Mucosa of gallbladder (tissue), 1 donor: ENCODE measurements around the gene HS3ST4. TPM values are rescaled to one million over a fixed set of nuclear protein-coding genes. Genes with fewer than 3 reads are reported as not detected.
"Not testable (repeated sequence)": the region's sequence is repeated elsewhere in the genome, so short reads cannot be mapped to it uniquely, and the experiment has no call there.

ENCODE experiments used
- DNase-seq: peaks from one replicate; pipeline ENCODE4 v3.0.0-alpha.2; 2020; ENCODE audit warnings: low spot score
- total RNA-seq: library from RNA; stranded (reverse); gene quantifications from one replicate; pipeline ENCODE4 v1.2.1, GENCODE V29; 2021
- donor health status: DM: no; HTN: no; CAD: no.

Gene HS3ST4
- total RNA-seq, 1 donor from 2014 or later, result 0.12 TPM

DNA sequence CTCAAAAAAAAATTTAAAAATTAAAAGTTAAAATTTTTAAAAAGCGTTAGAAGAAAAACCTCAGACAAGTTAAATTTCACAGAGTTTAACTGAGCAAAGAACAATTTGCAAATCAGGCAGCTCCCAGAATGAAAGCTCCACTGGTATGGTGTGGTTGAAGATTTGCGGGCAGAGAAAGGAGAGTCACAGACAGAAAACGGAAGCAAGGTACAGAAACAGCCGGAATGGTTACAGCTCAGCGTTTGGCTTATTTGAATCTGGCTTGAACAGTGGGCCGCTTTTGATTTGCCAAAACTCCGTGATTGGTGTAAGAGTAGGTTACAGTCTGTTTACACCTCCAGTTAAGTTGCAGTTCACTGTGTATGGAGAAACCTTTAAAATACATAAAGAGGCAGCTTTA lies 297.1 kb downstream of the HS3ST4 start:
- DNase-seq, result no peak

DNA sequence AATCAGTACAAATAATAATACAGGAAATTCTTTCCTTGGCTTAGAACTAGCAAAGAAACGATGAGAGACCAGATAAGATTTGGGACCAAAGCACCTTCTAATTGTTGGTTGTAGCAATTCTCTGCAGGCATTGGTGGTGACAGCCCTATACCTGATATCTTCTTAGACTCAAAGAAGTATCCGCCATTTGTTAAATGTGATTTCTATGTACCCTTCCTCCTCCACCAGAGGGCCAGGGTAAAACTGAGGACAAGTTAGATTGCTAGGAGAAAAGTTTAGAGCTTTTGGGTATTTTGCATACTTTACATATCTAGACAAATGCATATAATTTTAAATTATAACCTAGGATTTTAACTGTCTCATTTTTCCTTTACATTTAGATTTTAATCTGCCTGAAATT lies 304.3 kb downstream of the HS3ST4 start:
- DNase-seq, result no peak

DNA sequence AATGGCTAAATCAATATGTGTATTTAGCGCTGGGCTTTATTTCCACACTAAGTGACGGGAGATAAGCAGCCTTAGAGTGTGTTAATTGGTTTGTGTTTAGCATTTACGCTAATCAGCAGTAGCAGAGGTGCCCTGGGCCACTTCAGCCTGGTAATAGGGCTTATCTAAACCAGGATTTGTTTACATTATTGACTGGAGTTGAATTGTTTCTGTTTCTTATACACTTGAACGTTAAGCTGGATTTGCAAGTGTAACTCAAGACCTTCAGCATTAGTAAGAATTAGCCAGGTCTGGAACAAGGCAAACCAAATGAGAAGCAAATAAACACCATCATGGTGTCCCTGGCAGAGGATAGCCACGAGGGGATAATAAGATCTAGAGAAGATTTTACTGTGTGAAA lies 313.6 kb downstream of the HS3ST4 start:
- no peak for DNase-seq

DNA sequence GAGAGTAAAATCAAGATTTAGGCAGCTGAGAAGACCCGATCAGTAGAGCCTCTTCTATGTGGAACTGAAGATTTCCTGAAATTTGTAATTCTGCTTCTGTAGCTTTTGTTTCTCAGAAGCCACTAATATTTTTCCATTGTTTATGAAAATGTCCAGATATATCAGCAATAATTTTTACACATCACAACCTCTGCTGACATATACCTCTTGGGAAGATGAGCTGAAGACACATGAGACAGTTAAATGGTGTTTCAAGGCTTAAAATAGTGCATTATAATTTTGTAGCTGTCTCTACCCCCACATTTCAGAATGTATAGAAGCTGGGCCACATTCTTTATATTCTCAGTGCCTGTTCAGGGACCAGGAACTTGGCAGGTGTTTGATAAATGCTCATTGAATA lies 320.6 kb downstream of the HS3ST4 start:
- no peak for DNase-seq

DNA sequence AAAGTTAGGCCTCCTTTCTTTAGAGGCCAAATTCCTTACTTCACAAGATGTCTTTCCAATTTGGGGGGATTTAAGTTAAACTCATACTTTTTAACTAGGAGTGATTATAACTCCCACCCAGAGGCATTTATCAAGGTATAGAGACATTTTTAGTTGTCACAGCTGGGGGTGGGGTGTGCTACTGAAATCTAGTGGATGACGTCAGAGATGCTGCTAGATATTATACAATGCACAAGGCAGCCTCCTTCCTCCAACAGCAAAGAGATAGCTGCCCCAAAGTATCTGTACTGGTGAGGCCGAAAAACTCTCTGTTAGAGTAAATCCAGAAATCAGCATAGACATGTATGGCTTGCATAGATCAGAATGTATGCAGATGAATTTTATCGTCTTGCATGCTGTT lies 324.0 kb downstream of the HS3ST4 start:
- no peak for DNase-seq

DNA sequence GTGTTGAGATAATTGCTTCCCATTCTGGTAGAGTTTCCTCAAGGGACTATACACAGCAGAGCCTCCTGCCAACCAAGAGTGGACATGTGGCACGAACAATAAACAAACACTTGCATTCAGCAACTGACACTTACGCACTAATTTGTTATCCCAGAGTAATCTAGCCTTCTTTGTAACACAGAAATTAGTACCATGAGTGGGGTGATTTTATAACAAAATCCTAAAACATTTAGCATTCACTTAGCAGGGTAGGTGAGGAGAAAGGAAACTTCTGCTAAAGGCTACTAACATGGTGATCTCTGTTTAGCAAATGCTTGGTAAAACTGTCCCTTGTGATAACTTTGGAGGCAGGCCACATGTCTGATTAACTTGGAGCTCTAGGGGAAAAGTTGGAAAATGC lies 325.2 kb downstream of the HS3ST4 start:
- no peak for DNase-seq

DNA sequence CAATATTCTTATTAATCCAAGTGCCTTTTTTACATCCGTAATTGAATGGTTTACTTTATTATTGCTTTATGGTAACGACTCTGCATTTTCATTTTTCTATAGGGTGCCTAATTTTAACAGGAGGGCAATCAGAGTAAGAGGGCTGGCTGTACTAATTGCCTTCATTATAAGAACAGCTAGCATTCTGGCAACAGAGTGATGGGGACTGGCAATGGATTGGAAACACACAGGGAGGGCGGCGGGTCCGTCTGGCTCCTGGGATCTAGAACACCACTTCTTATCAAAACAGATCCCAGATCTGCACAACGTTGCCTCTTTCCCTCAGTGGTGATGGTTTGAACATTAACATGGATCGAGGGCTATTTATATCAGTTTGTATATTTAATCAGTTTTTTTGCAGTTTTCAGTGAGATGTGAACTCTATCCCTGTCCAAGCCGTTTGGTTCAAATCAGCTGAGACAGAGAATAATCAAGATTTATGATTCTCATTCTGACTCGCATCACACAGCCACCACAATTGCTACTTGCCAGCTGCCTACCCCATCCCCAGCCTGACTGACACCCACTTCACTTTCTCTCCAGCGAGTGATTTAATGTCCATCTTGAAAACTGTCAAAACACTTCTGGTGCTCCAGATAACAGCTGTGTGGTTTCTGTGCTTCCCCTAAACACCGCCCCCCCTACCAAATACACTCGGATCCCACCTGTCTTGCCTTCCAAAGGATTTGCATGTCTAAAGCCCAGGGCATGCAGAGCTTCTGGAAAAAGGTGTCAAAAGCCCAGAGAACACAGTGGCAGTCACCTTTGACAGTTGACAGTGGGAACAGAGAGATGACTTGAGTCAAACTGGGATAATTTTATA lies 327.9 kb downstream of the HS3ST4 start:
- DNase-seq, result no peak

DNA sequence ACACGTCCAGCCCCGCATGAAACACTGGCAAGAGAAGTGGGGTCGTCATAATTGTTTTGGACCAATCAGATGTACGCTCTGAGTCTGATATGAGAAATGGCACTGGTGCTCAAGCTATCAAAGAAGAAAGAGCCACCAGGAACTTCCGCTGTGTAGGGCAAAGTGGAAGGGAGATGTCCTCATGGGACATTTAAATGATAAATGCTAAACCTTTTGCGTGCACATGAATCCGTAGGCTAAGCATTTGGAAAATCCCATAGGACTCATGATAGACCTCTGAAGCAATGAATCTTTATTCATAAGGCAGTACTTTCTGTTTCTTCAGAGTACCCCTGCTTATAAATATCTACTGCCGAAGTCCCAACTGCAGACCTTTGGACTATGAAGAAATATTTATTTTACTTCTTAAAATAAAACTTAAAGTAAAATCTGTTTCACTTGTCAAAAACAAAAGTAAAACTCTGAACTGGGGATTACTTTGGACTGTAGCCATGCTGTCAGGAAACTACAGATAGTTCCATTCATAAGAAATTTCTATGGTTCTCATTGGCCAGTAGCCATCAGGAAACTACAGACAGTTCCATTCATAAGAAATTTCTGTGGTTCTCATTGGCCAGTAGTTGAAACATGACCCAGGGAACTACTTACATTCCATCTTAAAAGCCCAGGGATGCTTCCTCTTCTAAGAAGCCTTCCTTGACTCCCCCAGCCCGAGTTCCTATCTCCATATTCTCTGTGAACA lies 335.1 kb downstream of the HS3ST4 start:
- DNase-seq, result no peak

DNA sequence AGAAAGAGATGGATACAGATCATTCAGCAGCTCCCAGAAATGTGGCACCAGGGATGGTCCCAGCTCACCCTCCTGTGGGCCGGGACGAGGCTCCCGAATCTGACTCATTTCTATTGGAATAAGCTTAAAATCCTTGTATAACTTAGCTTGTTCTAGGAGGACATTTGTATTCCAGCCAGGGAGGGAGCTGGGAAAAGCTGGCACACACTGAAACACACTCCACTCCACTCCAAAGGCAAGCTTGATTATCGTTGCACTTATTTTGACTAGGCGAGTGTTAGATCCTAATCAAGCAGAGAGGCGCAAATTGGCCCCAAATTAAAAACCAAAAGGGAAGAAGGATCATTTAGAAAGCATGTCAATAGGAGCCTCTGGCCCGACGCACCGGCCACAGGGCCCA lies 339.5 kb downstream of the HS3ST4 start:
- no peak for DNase-seq

DNA sequence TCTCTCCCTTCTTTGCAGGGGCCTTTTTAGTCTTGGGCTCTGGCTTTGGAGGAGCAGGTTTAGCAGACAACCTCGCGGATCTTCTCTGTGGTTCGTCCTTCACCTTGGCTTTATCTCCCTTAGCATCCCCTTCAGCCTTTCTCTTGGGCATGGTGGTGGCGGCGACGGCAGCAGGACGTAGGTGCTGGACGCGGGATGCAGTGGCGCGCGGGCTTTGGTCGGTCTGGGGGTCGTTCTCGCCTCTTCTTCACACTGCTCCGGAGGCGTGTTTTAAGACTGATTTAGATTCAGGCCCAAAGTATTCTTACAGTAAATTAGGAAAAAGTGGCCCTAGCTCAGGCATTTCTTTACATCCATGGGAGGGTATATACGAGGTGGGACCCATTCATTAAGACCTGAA lies 340.9 kb downstream of the HS3ST4 start:
- not testable (repeated sequence) for DNase-seq

DNA sequence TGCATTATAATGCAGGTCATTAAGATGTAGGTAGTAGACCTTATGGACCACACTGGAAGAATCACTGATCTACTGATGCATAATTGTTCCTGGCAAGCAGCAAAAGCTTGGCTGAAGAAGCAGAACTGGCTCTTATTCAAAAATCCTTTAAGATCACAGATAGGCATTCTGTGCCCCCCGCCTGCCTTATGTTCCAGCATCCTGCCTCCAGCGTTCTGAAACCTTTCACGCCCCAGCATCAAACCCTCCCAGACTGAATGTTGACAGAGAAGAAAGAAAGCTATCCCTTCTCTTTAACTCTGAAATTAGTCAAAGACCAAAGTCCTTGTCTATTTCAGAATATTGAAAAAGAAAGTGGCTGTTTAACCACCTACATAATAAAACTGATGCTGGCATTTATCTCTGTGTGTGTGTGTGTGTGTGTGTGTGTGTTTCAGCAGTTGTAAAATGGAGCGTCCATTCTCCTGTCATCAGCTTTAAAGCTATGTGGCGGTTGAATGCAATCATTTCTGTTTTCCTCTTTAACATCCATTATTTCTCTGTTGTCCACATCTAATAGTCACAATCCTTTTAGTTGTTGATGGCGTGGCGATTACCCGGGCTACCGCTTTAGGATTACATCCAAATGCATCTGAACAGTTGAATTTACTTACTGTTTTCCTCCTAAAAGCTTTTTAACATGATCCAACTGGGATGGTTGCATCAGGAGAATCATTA lies 350.4 kb downstream of the HS3ST4 start:
- DNase-seq, result no peak

DNA sequence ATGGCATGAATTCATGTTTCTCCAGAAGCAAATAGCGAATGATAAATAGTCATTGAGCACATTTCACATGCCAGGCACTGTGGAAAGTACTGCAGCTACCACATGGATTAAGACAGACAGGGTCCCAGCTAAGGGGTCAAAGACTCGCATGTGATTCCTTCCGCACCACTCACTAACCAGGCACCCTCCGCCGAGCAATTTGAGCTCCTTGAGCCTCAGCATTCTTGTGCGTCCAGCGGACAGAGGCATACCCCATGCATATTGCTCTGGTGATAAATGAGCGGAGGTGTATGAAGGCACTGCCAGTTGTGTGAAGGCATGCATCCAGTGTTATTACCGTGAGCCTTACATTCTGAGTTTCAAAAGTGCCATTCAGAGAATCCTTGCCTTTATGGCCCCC lies 358.7 kb downstream of the HS3ST4 start:
- DNase-seq, result no peak

DNA sequence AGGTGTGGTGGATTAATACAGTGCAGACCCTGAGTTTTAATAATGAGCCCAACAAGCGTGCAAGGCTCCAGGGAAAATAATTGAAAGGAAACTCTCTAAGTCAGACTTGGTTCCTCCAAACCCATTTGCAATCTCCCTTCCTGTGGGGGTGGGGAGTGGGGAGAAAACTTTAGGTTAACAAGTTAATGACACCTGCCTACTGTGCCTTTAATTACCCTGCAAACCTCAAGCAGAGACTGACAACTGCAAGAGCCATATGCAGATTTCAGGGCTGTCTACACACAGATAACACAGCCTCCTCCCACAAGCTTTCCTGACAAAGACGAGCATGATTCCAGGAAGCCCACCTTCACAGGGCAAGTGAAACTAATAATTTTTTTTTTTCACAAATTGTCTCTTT lies 359.3 kb downstream of the HS3ST4 start:
- no peak for DNase-seq

DNA sequence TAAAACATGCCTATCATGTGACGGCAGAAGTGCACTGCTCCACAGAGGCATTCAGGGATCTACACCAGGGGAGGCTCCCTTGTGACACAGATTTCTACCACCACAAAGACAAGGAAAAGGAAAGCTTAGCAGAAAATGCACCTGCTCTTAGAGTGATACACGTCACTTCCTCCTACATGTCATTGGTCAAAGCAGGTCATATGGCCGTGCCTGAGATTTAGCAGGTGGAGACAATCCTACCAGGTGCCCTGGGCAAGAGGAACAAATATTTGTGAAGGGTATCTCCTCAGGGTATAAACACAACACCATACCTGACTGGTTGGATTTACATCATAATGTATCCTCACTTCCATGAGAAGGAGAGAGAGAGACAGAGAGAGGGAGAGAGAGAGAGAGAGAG lies 362.1 kb downstream of the HS3ST4 start:
- no peak for DNase-seq

DNA sequence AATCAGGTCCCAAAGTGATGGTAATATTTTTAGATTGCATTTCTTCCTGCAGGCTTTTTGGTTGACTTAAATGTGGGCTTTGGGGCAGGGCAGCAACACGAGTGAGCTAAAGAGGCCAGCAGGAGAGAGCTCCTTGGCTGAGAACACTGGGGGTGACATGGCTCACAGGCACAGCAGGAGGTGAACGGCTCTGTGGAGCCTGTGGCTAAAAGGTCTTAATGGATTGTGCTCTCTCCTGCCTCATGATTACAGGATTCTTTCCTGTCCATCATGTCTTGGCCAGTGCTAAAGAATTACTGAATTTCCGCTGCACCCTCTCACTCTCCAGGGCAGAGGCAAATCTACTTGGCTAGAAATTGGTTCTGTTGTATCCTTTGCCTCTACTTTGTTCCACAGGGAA lies 366.6 kb downstream of the HS3ST4 start:
- no peak for DNase-seq

DNA sequence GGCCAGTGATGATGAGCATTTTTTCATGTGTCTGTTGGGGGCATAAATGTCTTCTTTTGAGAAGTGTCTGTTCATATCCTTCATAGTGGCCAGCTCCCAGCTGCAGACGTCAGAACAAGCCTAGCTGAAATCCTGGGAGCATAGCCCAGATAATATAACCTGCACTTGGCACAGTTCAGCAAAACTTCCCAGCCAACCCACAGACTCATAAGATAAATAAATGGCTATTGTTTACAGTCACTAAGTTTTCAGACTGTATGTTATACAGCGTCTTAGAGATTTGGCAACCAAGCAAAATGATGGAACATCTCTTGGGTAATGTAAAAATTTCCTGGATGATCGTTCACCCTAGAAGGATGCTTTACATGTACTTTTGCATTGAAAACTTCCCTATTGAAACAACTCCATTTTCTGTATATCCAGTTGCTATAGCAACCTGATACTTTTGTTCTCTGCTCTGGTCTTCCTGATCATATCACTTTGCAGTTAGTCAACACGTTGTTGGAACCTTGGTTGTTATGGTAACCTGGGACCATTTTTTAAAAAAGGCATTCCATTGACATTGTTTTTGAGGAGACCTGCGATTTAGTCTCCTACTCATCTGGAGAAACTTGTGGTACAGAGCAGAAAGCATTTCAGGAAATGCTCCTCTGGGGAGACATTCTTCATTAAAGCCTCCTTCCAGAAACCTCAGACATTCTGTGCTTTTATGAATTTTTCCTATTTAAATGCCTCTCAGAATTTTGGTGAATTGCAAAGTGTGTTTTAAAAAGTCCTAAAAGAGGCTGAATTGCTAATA lies 378.7 kb downstream of the HS3ST4 start:
- DNase-seq, result no peak

DNA sequence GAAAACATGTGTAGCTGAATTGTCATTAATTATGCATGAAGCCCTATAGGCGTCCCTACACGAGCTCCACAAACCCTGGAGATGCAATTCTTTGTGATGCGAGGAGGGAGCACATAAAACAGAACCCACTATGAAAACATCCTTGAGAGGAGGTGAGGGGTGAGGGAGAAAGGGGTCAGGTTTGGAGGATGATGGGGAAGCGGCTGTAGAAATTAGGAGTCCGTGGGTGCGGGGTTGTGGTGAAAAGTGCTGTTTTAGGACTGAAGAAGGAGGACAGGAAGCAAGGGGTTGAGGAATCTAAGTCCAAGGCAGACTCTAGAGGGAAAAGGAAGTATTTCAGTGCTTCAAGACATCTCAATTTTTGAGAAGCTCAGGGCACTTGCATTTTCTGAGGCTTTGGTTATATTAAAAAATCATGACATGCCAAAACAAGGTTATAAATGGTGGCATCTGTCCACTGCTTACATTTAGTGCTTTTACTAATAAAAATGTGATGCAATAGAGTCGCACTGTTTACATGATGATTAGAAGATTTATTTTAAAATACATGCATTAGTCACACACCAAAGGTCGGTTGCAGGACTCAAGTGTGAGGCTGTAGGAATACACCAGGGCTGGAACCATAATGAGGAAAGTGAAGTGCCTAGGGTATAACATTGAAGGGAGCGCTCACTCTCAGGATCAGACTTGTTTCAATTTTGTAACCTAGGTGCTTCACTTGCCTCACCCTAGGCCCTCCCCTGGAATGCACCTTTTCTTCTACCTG lies 379.5 kb downstream of the HS3ST4 start:
- no peak for DNase-seq

DNA sequence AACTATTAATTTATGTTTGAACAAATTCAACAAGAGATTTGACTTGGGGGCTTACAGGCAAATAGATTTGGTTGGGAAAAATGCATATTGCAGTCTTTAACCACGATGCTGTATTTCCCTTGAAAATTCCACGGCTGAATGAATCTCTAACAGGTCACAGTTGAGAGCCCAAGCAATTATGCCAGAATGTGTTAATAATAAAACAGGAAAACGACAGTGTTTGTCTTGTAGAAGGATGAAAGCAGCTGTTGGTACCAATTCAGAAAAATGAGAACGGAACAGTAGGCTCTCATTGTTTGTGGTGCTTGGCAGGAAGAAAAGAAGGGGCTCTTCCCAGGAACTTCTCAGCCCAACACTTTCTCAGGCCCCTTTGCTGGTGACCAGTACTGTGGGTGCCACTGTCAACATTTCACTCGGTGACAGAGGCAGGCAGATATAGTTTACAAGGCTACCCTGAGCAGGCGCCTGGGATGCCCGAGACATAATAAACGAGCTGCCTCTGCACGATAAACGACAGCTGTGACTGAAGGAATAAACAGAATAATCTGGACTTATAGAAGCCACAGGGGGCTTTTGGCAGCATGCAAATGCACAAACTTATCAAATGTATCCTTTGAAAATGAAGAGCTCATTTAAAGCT lies 387.1 kb downstream of the HS3ST4 start:
- DNase-seq, result no peak

DNA sequence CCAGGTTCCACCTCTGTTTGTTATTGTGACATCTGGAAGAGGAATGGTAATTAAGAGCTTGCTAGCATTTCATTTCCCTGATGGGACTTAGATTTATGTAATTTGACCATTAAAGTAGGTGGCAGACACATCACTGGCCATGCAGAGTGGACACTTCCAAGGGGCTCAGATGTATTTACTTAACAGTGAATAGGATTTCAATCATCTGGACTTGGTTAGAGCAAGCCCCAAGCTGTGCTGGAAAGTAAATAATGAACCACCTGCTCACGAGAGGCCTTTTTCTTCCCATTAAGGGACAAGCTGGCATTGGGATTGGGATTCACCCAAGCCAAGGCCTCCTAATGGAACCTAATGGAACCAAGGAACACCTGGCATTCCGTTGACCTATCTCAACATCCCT lies 395.3 kb downstream of the HS3ST4 start:
- DNase-seq, result no peak

DNA sequence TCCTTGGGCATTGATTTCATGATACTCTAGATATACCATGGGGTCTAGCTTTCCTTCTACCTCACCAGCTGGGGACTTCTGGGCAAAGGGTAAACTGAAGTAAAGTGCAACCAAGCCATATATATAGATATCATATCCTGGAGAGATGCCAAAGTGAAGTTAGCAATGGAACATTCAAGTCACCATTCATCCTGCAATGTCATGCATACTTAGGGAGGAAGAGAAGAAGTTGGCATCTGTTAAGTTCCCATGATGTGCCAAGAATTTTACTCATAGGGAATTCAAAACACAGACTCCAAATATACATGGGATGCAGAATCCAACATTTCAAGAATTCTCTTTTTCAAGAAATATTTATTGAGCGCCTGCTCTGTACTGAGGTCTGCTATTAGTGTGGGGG lies 399.8 kb downstream of the HS3ST4 start:
- DNase-seq, result no peak

DNA sequence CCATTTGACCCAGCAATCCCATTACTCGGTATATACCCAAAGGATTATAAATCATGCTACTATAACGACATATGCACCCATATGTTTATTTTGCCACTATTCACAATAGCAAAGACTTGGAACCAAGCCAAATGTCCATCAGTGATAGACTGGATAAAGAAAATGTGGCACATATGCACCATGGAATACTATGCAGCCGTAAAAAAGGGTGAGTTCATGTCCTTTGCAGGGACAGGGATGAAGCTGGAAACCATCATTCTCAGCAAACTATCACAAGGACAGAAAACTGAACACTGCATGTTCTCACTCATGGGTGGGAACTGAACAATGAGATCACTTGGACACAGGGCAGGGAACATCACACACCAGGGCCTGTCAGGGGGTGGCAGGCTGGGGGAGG lies 406.4 kb downstream of the HS3ST4 start:
- DNase-seq, result not testable (repeated sequence)
